ENCODE measurements around the gene BLVRB.

DNA sequence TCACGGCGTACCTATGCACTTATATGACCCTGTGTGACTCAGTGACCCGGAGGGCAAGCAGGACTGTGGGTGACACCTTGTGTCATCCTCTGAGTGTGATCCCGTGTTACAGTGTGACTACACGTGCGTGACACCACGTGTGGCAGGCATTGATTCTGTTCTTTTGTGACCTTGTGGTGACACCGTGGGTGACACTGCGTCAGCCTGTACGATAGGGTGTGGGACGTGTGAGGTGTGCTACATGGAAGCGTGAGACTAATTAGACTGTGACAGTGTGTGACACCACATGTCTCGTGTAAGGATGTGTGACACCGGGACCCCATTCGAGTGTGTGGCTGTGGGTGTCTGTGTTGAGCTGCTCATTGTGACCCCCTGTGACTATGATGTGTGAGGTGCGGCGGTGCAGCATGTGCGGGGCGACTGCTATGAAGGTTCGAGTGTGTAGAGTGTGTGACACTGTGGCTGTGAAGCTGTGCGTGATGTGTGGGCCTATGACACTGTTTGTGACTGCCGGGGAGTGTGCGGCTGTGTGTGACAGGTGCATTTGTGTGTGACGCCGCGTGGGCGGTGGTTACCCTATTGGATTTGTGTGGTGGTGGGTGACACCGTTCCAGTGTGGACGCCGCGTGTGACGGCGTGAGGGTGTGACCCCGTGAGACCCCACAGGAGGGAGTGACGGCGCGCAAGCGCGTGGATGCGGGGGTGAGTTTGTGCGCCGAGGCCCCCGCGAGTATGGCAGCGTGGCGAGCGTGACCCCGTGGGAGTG lies 857 bp upstream of the BLVRB start:
- TF ChIP-seq, protein P1, sequence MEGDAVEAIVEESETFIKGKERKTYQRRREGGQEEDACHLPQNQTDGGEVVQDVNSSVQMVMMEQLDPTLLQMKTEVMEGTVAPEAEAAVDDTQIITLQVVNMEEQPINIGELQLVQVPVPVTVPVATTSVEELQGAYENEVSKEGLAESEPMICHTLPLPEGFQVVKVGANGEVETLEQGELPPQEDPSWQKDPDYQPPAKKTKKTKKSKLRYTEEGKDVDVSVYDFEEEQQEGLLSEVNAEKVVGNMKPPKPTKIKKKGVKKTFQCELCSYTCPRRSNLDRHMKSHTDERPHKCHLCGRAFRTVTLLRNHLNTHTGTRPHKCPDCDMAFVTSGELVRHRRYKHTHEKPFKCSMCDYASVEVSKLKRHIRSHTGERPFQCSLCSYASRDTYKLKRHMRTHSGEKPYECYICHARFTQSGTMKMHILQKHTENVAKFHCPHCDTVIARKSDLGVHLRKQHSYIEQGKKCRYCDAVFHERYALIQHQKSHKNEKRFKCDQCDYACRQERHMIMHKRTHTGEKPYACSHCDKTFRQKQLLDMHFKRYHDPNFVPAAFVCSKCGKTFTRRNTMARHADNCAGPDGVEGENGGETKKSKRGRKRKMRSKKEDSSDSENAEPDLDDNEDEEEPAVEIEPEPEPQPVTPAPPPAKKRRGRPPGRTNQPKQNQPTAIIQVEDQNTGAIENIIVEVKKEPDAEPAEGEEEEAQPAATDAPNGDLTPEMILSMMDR (IDR thresholded peaks at IDR 0.05): no peak
- no peak for TF ChIP-seq POLR2A (IDR thresholded peaks at IDR 0.05; ENCODE audit: low read depth)
- TF ChIP-seq POLR2AphosphoS5 (IDR thresholded peaks at IDR 0.05): no peak

Data from esophagus muscularis mucosa (tissue), 3 donors.